GM20000 (cell line): ENCODE data around the gene TOR1B.

ENCODE experiments used
- DNase-seq: peaks from one replicate; pipeline ENCODE4 v3.0.0; 2012; ENCODE audit warnings: low spot score
- TF ChIP-seq, protein P1 (sequence below): IDR thresholded peaks from 2 replicates; pipeline ENCODE4 v1.5.1; 2012; ENCODE audit warnings: mild to moderate bottlenecking, control low read depth; ENCODE audit errors: extremely low read depth, missing control alignments

The TOR1B gene

DNA sequence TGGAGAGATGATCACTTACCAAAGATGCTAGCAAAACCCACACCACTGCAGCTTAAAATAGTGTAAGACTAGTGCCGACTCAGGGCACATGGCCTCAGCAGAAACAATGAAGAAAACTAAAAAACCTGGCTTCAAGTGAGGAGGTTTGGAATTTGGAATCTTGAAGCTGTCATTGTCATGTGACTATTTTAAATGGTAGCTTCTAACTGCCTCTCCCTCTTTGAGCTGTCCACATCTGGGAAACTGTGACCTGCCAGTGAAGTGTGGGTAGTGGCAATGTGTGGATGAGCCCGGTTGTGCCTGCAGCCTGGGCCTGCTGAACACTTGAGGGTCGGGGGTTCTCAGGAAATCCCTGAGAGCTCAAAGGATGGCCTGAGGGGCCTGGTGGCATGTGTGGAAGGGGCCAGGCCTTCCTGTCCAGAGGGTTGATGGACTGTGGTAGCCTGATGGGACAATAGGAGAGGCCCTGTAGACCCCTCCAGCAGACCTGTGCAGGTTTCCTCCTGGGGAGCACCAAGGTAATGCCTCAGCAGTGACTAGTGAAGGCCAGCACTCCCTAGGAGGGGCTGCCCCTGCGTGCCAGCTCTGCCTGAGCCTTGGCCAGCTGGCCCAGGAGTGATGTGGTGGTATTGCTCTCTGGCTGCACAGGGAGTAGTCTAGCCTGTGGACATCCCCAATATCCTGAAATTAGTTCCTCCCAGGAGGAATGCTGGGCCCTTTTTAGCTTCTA, 45.9 kb downstream of the TOR1B start:
- TF ChIP-seq, protein P1, sequence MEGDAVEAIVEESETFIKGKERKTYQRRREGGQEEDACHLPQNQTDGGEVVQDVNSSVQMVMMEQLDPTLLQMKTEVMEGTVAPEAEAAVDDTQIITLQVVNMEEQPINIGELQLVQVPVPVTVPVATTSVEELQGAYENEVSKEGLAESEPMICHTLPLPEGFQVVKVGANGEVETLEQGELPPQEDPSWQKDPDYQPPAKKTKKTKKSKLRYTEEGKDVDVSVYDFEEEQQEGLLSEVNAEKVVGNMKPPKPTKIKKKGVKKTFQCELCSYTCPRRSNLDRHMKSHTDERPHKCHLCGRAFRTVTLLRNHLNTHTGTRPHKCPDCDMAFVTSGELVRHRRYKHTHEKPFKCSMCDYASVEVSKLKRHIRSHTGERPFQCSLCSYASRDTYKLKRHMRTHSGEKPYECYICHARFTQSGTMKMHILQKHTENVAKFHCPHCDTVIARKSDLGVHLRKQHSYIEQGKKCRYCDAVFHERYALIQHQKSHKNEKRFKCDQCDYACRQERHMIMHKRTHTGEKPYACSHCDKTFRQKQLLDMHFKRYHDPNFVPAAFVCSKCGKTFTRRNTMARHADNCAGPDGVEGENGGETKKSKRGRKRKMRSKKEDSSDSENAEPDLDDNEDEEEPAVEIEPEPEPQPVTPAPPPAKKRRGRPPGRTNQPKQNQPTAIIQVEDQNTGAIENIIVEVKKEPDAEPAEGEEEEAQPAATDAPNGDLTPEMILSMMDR, result no peak
- DNase-seq, result no peak

DNA sequence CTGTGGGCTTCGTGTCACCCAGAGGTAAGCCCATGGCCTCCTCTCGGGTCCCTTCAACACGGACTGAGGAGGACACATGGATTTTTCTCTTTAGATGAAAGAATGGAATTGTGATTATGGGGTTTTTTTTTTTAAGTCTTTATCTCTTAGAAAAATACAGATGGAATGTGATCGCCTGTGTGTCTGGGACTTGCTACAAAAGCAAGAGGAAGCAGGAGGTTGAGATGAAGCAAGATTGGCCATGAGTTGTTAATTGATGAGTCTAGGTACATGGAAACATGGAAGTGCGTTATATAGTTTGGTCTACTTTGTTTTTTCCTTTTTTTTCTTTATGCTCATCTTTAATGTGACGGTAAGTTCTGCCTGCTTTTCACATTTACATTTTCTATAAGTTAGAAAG, 46.9 kb downstream of the TOR1B start:
- TF ChIP-seq, protein P1, result no peak
- DNase-seq, result no peak

DNA sequence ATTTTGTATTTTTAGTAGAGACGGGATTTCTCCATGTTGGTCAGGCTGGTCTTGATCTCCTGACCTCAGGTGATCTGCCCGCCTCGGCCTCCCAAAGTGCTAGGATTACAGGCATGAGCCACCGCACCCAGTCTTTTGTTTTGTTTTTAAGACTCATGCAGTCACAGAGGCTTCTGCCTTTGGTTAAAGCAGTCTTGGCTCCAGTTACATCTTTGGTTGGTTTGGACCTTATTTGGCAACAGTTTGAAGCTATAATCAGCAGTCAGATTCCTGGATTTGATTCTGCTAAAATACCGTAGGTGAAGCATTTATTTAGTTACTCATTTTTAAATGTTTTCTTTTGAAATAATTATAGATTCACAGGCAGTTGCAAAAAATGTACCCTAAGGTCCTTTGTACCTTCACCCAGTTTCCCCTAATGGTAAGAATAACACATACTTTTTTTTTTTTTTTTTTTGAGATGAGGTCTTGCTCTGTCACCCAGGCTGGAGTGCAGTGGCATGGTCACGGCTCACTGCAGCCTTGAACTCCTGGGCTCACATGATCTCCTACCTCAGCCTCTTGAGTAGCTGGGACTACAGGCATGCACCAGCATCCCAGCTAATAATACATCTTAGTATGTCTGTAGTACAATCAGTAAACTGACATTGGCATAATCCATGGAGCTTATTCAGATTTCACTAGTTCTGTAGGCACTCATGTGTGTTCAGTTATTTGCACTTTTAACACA, 48.0 kb downstream of the TOR1B start:
- TF ChIP-seq, protein P1, result no peak
- DNase-seq, result no peak

DNA sequence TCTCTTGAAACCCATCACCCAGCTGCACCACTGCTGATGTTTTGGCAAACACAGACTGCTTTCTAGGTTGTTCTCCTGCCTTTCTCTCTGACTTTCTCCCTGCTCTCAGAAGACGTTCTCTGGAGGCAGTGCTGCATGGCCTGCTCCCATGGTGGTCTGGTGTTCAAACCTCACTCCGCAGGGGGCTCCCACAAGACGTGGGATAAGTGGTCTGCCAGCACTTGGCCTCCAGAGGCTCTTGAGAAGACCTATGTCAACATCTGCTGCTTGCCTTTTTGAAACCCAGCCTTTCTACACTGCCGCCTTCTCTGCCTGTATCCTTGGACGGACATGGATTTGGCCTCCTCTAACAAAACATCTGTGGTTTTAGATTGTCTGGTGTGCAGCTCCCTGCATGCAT, 48.8 kb downstream of the TOR1B start:
- TF ChIP-seq, protein P1, result no peak
- DNase-seq, result no peak

DNA sequence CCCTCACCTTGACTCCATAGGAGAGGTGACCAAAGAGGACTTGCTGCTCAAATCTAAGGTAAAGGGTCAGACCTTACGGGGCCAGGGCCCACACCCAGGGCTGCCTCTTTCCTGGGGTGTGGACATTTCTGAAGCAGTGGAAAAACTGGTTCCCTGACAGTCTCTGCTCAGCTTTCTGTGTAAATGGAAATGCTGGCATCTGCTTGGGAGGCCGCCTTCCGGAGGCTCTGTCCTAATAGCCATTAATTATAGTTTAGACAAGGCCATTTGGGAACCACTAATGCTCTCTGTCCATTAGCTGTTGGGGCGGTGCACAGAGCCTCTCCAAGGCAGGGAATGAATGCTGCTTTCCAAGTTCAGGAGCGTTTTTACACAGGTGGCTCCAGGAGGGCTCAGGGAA, 49.6 kb downstream of the TOR1B start:
- DNase-seq, result no peak
- TF ChIP-seq, protein P1, result no peak

DNA sequence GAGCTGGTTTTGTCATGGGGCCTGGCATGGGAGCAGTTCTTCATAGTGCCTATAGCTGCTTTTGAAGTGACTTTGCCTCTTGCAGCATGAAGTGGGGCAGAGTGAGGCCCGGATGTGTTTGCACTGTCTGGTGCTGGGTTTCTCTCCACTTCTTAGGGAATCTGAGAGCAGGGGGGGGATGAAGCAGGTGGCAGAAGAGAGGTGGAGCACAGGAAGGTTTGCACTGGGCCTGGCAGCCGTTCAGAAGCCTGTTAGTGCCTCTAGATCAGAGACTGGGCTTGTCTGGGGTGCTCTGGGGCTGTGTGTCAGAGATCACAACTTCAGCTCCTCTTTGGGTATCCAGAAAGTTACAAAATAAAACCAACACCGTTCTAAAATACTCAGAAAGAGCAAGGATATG, 50.6 kb downstream of the TOR1B start:
- TF ChIP-seq, protein P1, result no peak
- no peak for DNase-seq

DNA sequence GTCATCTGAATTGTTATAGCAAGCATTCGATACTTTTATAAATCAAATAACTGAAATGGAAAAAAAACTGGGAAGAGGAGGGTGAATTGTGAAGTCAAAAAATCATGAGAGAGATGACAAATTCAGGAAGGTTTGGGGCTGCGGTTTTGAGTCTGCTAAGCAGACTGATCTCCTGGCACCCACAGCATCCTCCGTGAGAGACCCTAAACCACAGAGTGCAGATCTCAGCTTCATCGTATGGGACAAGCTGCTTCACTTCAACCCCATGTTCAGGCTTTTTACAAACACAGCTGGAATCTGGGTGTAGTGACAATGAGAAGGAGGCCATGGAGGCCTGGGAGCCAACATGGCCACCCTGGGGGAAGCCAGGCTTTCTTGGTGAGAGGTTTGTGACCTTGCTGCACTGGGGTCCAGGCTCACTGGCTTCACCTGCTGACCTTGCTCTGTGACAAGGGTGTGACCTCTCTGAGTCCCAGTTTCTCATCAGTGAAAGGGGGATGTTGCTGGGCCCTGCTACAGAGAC, 51.7 kb downstream of the TOR1B start:
- DNase-seq, result no peak
- TF ChIP-seq, protein P1, result no peak
